GM12878 (cell line): ENCODE measurements around the gene SELENOP. TPM values are rescaled to one million over a fixed set of nuclear protein-coding genes. Genes with fewer than 3 reads are reported as not detected.

Experiments used
- ATAC-seq: fragments of 200-7000 bp; cut with Tn5 transposase; 3 replicates; pipeline ENCODE4 v1.9.1; 2020; ENCODE audit warnings: mild to moderate bottlenecking, moderate library complexity
- BruUV-seq: library from RNA; stranded (reverse); fragments of 400-500 nt; replicated peaks from 2 replicates; lab custom pipeline; 2021; lab: Mats Ljungman, UMichigan
- CTCF ChIA-PET: fragments of 300-600 bp; sonication (Branson Sonifier 250); formaldehyde crosslinking; extraction: SDS; loops from one replicate; lab custom pipeline; 2021; ENCODE audit warnings: inconsistent platforms; lab: Yijun Ruan, JAX
- POLR2A ChIA-PET: fragments of 350-600 bp; formaldehyde crosslinking; extraction: SDS; loops from one replicate; lab custom pipeline; 2021; ENCODE audit warnings: inconsistent platforms; lab: Charles Lee
- RAD21 ChIA-PET: fragments of 300-600 bp; sonication (Branson Sonifier 250); formaldehyde crosslinking; loops from one replicate; lab custom pipeline; 2023; ENCODE audit warnings: antibody characterized with exemption; ENCODE audit not compliant: unreplicated experiment; lab: Charles Lee
- SMC1A ChIA-PET: fragments of 300-600 bp; sonication (Branson Sonifier 250); formaldehyde crosslinking; loops from one replicate; lab custom pipeline; 2023; ENCODE audit not compliant: unreplicated experiment, uncharacterized antibody; lab: Charles Lee
- DNase-seq: peaks from one replicate; pipeline ENCODE4 v3.0.0-alpha.2; 2011; ENCODE audit warnings: low read depth, low spot score
- FAIRE-seq: peaks from 3 replicates; lab custom pipeline; 2011; peaks lifted over from hg19 to GRCh38; lab: Jason Lieb, UNC
- H2AFZ ChIP-seq: 2 replicates; pipeline ENCODE4 v1.6.0; 2011; ENCODE audit warnings: low read depth, low read length, control low read depth; ENCODE audit not compliant: control insufficient read depth
- H3K27ac ChIP-seq: 2 replicates; pipeline ENCODE4 v1.5.1; 2011; ENCODE audit warnings: control low read depth; ENCODE audit not compliant: control insufficient read depth, insufficient read depth
- H3K27me3 ChIP-seq, 2 experiments: replicated peaks in 1 of 2; 2 replicates each; pipeline versions ENCODE4 v1.6.0 to v1.6.1; 2011; ENCODE audit warnings: low read length in 1 of 2; ENCODE audit not compliant: control insufficient read depth in 2 of 2, insufficient read depth in 2 of 2
- H3K36me3 ChIP-seq, 2 experiments: 2 replicates each; pipeline ENCODE4 v1.5.1; 2011; ENCODE audit warnings: low read length in 1 of 2; ENCODE audit not compliant: control insufficient read depth in 2 of 2, insufficient read depth in 2 of 2
- H3K4me1 ChIP-seq: 2 replicates; pipeline ENCODE4 v1.6.1; 2011; ENCODE audit warnings: mild to moderate bottlenecking, low read length, moderate library complexity, mixed read lengths; ENCODE audit not compliant: control insufficient read depth, insufficient read depth
- H3K4me2 ChIP-seq: 2 replicates; pipeline ENCODE4 v1.6.0; 2011; ENCODE audit warnings: control low read depth; ENCODE audit not compliant: control insufficient read depth, insufficient read depth
- H3K4me3 ChIP-seq: fragments of 200-600 bp; sonication (generic); 2 replicates; pipeline ENCODE4 v1.5.1; 2016
- H3K79me2 ChIP-seq: 2 replicates; pipeline ENCODE4 v1.6.0; 2011; ENCODE audit warnings: low read length; ENCODE audit not compliant: control insufficient read depth, insufficient read depth
- H3K9ac ChIP-seq: 2 replicates; pipeline ENCODE4 v1.8.0; 2011; ENCODE audit warnings: low read length, control low read depth, mixed read lengths; ENCODE audit not compliant: control insufficient read depth, insufficient read depth
- H3K9me3 ChIP-seq: replicated peaks from 3 replicates; pipeline ENCODE4 v1.5.1; 2011; ENCODE audit warnings: mild to moderate bottlenecking, low read length; ENCODE audit not compliant: control insufficient read depth, insufficient read depth
- H4K20me1 ChIP-seq: 2 replicates; pipeline ENCODE4 v1.6.0; 2011; ENCODE audit not compliant: control insufficient read depth, insufficient read depth
- GABPA ChIP-seq: IDR thresholded peaks from 2 replicates; pipeline ENCODE4 v1.6.1; 2014; ENCODE audit warnings: antibody characterized with exemption, low read depth, mild to moderate bottlenecking, inconsistent platforms
- NFIC ChIP-seq: IDR thresholded peaks from 2 replicates; pipeline ENCODE4 v1.6.1; 2012; ENCODE audit warnings: low read depth, mild to moderate bottlenecking, inconsistent platforms, low read length, moderate library complexity
- NFYB ChIP-seq: IDR thresholded peaks from 2 replicates; pipeline ENCODE4 v1.6.1; 2011; ENCODE audit warnings: low read depth, mild to moderate bottlenecking, low read length, improper control_type of control experiment, moderate library complexity; ENCODE audit not compliant: insufficient read depth
- PAX8 ChIP-seq: fragments of 450-650 bp; IDR thresholded peaks from 2 replicates; pipeline ENCODE4 v1.6.1; 2017; ENCODE audit warnings: mild to moderate bottlenecking, moderate library complexity
- ZNF384 ChIP-seq: IDR thresholded peaks from 2 replicates; pipeline ENCODE4 v1.6.1; 2012; ENCODE audit warnings: low read depth, mild to moderate bottlenecking, low read length, improper control_type of control experiment, borderline replicate concordance
- WGBS: methylation state at CpG from one replicate; pipeline ENCODE4 v1.1.6; 2016; ENCODE audit warnings: low lambda C conversion rate; ENCODE audit not compliant: insufficient replicate concordance, insufficient coverage; ENCODE audit errors: missing lambda C conversion rate; 5-methylcytosine and 5-hydroxymethylcytosine counted together
- in situ Hi-C: fragments of 300-500 bp; cut with MboI; formaldehyde crosslinking; loops from 9 replicates; pipeline ENCODE4 v1.14.3; 2018; ENCODE audit warnings: mixed read lengths
- intact Hi-C: fragments of 100-400 bp; cut with micrococcal nuclease; formaldehyde crosslinking; loops from one replicate; pipeline ENCODE4 v1.14.2; 2022; ENCODE audit not compliant: unreplicated experiment
- polyA plus RNA-seq, 11 experiments: library from polyadenylated mRNA; depleted of rRNA in 4 of 11; unstranded in 6 of 11; stranded (reverse) in 5 of 11; fragments of >200 nt; fragmentation: Nextera tagmentation in 4 of 11; fragmentation: Illumina TruSeq in 1 of 11; extraction: Ambion mirVana in 4 of 11; extraction: Trizol in 1 of 11; gene quantifications; 1 replicate in 1 of 11; 2 replicates in 10 of 11; pipeline versions ENCODE4 v1.2.1 to v1.2.3, GENCODE V29; 2011 to 2016; ENCODE audit warnings: inconsistent platforms in 2 of 11, missing spikeins in 2 of 11, low read depth in 1 of 11
- total RNA-seq, 4 experiments: library from RNA; depleted of rRNA in 3 of 4; stranded (reverse); fragments of >200 nt in 3 of 4; fragmentation: Illumina TruSeq in 1 of 4; extraction: Trizol in 1 of 4; gene quantifications; 2 replicates each; pipeline versions ENCODE4 v1.2.1 to v1.2.3, GENCODE V29; 2013 to 2021
- TF ChIP-seq, protein P1 (sequence below): IDR thresholded peaks from 2 replicates; pipeline ENCODE4 v1.6.1; 2011; ENCODE audit warnings: low read depth, low read length, improper control_type of control experiment, borderline replicate concordance
- TF ChIP-seq, protein P2 (sequence below): fragments of 450-650 bp; formaldehyde crosslinking; IDR thresholded peaks from 2 replicates; pipeline ENCODE4 v1.5.0; 2022; ENCODE audit warnings: mild to moderate bottlenecking, missing genetic modification characterization

The SELENOP gene
- total and polyA plus RNA-seq, 10 of the 15 experiments (the other 5 are each of a cell fraction or from before 2014, with no cell fraction given) = 0.08 to 5.1 (median 0.88) TPM; not detected in 3

DNA sequence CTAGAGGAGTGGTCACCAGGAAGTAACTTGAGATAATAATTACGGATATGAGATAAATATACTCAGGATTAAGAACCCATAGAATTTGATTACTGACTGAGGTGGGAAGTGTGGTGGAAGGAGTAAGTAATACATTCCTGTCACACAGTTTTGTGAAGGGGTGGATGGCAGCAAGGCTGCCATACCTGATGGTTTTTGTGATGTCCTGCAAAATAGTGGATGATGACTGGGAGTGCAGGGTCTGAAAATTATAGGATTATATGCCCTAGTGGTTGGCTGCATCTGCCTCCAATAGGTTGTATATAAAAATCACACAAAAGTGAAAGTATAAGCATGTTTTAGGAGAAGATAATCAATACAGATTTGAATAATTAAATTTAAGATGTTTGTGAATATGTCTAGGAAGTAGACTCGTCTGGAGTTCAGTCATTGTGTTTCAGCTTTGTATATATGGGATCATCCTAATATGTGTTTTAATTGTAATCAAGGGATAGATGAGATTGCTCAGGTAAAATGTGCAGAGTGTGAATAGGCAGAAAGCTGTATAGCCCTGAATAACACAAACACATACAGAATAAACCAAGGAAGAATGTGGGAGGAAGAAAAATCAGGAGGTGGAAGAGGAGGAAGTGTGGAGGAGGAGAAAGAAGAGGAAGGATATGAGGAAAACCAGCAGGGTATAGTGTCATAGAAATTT, 5.5 kb downstream of the SELENOP start:
- Histone ChIP-seq H4K20me1 (no peaks in the 10 kb centered on the region), H3K9me3 (no peaks in the 10 kb centered on the region), H3K27ac (no peak overlapping the region), H3K27me3 (no peaks in the 10 kb centered on the region), H3K4me3 (no peak overlapping the region), H3K4me1 (no peaks in the 10 kb centered on the region), H2AFZ (no peak overlapping the region), H3K79me2 (no peaks in the 10 kb centered on the region), H3K9ac (no peak overlapping the region), H3K4me2 (no peak overlapping the region), H3K36me3 (no peaks in the 10 kb centered on the region)
- TF ChIP-seq GABPA = no peak
- TF ChIP-seq, protein P1, sequence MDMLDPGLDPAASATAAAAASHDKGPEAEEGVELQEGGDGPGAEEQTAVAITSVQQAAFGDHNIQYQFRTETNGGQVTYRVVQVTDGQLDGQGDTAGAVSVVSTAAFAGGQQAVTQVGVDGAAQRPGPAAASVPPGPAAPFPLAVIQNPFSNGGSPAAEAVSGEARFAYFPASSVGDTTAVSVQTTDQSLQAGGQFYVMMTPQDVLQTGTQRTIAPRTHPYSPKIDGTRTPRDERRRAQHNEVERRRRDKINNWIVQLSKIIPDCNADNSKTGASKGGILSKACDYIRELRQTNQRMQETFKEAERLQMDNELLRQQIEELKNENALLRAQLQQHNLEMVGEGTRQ = no peak
- ChIA-PET RAD21 (no interaction called here), POLR2A (no interaction called here), CTCF (no interaction called here), SMC1A (interaction anchor here (0.9 kb wide), 1 partner anchor 11 kb away, joined by 3 read pairs; no protein-coding TSS in a partner anchor)
- ATAC-seq (no peak), FAIRE-seq (no peak), DNase-seq (no peak)
- intact Hi-C loops = no loop called here
- BruUV-seq = no TSS peak
- WGBS = 78% methylated on average over 2 of the region's 2 CpGs
- in situ Hi-C loops = no loop called here

DNA sequence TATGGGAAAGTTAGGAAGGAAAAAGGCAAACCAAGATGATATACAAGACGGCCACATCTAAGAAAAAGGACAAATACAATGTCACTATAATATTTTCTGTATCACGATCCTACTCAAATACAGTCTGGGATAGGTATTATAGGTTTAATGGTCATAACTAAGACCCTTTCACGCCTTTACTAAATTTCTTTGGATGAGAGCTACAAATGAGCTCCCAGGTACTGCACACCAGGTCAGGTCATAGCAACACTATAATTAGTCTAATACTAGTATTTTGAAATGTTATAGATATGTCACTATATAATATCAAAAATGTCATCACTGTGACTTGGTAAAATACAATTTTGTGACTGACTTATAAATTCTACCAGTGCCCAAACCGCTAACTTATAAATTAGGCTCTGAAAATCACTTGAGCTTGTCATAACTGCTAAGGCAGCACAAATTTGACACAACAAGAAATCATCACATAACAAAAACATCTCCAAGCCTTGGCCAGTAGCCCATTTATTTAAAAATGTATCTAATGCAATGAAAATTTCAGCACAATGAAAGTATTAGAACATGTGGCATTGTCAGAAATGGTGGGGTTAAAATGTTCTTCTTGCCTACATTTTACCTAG, 6.9 kb downstream of the SELENOP start:
- Histone ChIP-seq H3K4me1 (no peaks in the 10 kb centered on the region), H3K27me3 (no peaks in the 10 kb centered on the region), H3K4me3 (no peak overlapping the region), H3K79me2 (no peaks in the 10 kb centered on the region), H3K9me3 (no peaks in the 10 kb centered on the region), H4K20me1 (no peaks in the 10 kb centered on the region), H2AFZ (no peak overlapping the region), H3K9ac (no peak overlapping the region), H3K36me3 (no peaks in the 10 kb centered on the region), H3K27ac (no peak overlapping the region), H3K4me2 (no peak overlapping the region)
- ATAC-seq (no peak), DNase-seq (no peak), FAIRE-seq (no peak)
- in situ Hi-C loops = no loop called here
- ChIA-PET CTCF (interaction anchor here (1.2 to 1.6 kb wide), 2 partner anchors 15 to 57 kb away, joined by 3 to 6 read pairs; no protein-coding TSS in a partner anchor), RAD21 (no interaction called here), POLR2A (interaction anchor here (0.6 kb wide), 1 partner anchor 798 kb away, joined by 4 read pairs; no protein-coding TSS in a partner anchor), SMC1A (interaction anchor here (0.6 to 1.0 kb wide), 2 partner anchors 50 to 1078 kb away, joined by 3 to 4 read pairs; no protein-coding TSS in a partner anchor)
- TF ChIP-seq NFIC (no peak), NFYB (no peak), PAX8 (no peak), ZNF384 (no peak)
- TF ChIP-seq, protein P2, sequence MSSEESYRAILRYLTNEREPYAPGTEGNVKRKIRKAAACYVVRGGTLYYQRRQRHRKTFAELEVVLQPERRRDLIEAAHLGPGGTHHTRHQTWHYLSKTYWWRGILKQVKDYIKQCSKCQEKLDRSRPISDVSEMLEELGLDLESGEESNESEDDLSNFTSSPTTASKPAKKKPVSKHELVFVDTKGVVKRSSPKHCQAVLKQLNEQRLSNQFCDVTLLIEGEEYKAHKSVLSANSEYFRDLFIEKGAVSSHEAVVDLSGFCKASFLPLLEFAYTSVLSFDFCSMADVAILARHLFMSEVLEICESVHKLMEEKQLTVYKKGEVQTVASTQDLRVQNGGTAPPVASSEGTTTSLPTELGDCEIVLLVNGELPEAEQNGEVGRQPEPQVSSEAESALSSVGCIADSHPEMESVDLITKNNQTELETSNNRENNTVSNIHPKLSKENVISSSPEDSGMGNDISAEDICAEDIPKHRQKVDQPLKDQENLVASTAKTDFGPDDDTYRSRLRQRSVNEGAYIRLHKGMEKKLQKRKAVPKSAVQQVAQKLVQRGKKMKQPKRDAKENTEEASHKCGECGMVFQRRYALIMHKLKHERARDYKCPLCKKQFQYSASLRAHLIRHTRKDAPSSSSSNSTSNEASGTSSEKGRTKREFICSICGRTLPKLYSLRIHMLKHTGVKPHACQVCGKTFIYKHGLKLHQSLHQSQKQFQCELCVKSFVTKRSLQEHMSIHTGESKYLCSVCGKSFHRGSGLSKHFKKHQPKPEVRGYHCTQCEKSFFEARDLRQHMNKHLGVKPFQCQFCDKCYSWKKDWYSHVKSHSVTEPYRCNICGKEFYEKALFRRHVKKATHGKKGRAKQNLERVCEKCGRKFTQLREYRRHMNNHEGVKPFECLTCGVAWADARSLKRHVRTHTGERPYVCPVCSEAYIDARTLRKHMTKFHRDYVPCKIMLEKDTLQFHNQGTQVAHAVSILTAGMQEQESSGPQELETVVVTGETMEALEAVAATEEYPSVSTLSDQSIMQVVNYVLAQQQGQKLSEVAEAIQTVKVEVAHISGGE (CRISPR knock-in tag) = no peak
- intact Hi-C loops = no loop called here
- BruUV-seq = no TSS peak
- 98% methylated on average over 4 of the region's 4 CpGs for WGBS
